ENCODE results near the gene ATG2A.

DNA sequence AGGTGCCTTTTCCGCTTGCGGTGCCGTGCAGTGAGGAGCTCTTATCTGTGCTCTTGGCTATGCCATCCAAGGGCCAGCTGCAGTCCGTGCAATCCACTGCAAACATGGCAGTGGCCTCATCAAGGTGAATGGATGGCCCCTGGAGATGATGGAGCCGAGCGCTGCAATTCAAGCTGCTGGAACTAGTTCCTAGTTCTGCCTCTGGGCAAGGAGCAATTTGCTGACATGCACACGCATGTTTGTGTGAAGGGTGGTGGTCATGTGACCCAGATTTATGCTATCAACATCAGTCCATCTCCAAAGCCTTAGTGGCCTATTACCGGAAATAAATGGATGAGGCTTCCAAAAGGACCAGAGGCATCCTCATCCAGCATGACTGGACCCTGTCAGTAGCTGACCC is 35.5 kb downstream of the ATG2A start:
- TF ChIP-seq, protein P1, sequence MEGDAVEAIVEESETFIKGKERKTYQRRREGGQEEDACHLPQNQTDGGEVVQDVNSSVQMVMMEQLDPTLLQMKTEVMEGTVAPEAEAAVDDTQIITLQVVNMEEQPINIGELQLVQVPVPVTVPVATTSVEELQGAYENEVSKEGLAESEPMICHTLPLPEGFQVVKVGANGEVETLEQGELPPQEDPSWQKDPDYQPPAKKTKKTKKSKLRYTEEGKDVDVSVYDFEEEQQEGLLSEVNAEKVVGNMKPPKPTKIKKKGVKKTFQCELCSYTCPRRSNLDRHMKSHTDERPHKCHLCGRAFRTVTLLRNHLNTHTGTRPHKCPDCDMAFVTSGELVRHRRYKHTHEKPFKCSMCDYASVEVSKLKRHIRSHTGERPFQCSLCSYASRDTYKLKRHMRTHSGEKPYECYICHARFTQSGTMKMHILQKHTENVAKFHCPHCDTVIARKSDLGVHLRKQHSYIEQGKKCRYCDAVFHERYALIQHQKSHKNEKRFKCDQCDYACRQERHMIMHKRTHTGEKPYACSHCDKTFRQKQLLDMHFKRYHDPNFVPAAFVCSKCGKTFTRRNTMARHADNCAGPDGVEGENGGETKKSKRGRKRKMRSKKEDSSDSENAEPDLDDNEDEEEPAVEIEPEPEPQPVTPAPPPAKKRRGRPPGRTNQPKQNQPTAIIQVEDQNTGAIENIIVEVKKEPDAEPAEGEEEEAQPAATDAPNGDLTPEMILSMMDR (IDR thresholded peaks at IDR 0.05) = no peak
- no peak for TF ChIP-seq ZFX (IDR thresholded peaks at IDR 0.05; ENCODE audit: borderline replicate concordance)

Measured in 22Rv1 (cell line).